GM18870 (cell line): Measurements from ENCODE around the gene PPP3CA.

Source experiments
- ATAC-seq: cut with Tn5 transposase; IDR thresholded peaks from one replicate; pipeline ENCODE4 v1.9.1; 2021; ENCODE audit warnings: moderate library complexity; ENCODE audit not compliant: unreplicated experiment

PPP3CA gene

GRCh38 chr4:101347267-101347556 lies at the start of gene PPP3CA:
Gene PPP3CA (minus strand): TSS chr4:101347526.
- peak; percentile 7 for ATAC-seq

- no peak for ATAC-seq
Measured at GRCh38 chr4:101393256-101393655, 45.9 kb upstream of the PPP3CA start.

GRCh38 chr4:101370663-101371210 lies 23.4 kb upstream of the PPP3CA start:
- ATAC-seq: no peak

- no peak for ATAC-seq
Measured at GRCh38 chr4:101367201-101367600, 19.9 kb upstream of the PPP3CA start.

GRCh38 chr4:101366331-101366730 lies 19.0 kb upstream of the PPP3CA start:
- no peak for ATAC-seq

GRCh38 chr4:101357751-101358150 lies 10.4 kb upstream of the PPP3CA start:
- ATAC-seq: no peak

- ATAC-seq: no peak
Measured at GRCh38 chr4:101356928-101357327, 9.6 kb upstream of the PPP3CA start.

- ATAC-seq: no peak
Measured at GRCh38 chr4:101355767-101356702, 8.7 kb upstream of the PPP3CA start.

- ATAC-seq: peak; percentile 99
Measured at GRCh38 chr4:101355246-101355645, 7.9 kb upstream of the PPP3CA start.

- no peak for ATAC-seq
Measured at GRCh38 chr4:101349801-101350064, 2.4 kb upstream of the PPP3CA start.

- no peak for ATAC-seq
Measured at GRCh38 chr4:101348995-101349800, 1.9 kb upstream of the PPP3CA start.

- peak; percentile 0 for ATAC-seq
Measured at GRCh38 chr4:101348367-101348827, 1.1 kb upstream of the PPP3CA start.

- peak; percentile 76 for ATAC-seq
Measured at GRCh38 chr4:101347557-101348366, 436 bp upstream of the PPP3CA start.

GRCh38 chr4:101346351-101347266 lies 717 bp downstream of the PPP3CA start:
- peak; percentile 3 for ATAC-seq

GRCh38 chr4:101345596-101346350 lies 1.6 kb downstream of the PPP3CA start:
- no peak for ATAC-seq

- ATAC-seq: no peak
Measured at GRCh38 chr4:101345271-101345595, 2.1 kb downstream of the PPP3CA start.

- ATAC-seq: no peak
Measured at GRCh38 chr4:101339332-101339731, 8.0 kb downstream of the PPP3CA start.

GRCh38 chr4:101337688-101338087 lies 9.6 kb downstream of the PPP3CA start:
- no peak for ATAC-seq

GRCh38 chr4:101334963-101335572 lies 12.3 kb downstream of the PPP3CA start:
- peak; percentile 69 for ATAC-seq
